ENCODE measurements around the gene NFYA.

The NFYA gene

DNA sequence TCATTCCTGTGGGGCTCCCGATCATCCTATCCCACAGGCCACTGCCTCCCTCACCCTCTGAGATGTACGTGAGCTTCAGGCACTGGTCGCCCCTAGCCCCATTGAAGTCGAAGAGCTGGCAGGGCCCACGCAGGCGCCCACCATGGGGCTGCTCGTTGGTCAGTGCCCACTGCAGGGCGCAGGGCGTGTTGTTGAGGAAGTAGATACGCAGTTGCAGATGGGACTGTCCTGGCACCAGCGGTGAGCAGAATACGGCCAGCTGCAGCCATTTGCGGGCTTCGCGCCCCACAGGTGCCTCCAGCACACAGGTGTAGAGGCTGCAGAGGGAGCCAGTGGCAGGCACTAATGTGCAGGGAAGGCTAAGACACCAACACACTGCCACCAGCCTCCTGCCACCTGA is 39.9 kb upstream of the NFYA start:
- TF ChIP-seq, protein P1, sequence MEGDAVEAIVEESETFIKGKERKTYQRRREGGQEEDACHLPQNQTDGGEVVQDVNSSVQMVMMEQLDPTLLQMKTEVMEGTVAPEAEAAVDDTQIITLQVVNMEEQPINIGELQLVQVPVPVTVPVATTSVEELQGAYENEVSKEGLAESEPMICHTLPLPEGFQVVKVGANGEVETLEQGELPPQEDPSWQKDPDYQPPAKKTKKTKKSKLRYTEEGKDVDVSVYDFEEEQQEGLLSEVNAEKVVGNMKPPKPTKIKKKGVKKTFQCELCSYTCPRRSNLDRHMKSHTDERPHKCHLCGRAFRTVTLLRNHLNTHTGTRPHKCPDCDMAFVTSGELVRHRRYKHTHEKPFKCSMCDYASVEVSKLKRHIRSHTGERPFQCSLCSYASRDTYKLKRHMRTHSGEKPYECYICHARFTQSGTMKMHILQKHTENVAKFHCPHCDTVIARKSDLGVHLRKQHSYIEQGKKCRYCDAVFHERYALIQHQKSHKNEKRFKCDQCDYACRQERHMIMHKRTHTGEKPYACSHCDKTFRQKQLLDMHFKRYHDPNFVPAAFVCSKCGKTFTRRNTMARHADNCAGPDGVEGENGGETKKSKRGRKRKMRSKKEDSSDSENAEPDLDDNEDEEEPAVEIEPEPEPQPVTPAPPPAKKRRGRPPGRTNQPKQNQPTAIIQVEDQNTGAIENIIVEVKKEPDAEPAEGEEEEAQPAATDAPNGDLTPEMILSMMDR (IDR thresholded peaks at IDR 0.05; ENCODE audit: low read depth, low read length), result no peak
- no peak for DNase-seq (ENCODE audit: extremely low read depth, low read depth)

DNA sequence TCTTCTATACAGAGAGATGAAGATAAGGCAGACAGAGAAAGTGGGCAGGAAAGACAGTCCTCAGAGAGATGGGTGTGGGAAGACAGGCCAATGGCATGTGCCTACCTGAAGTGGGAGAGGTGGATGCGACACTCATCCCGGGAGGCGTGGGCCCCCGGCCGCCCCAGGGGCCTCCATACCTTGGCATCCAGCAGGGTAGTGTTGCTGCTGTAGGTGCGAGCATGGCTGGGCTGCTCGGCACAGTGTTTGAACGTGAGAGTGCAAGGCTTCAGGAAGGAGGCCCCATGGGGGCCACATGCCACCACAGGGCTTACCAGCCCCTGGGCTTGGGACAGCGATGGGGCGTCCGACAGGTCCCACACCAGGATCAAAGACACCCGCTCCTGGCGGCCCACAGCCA is 39.0 kb upstream of the NFYA start:
- DNase-seq (ENCODE audit: extremely low read depth, low read depth), result no peak
- TF ChIP-seq, protein P1 (IDR thresholded peaks at IDR 0.05; ENCODE audit: low read depth, low read length), result no peak

DNA sequence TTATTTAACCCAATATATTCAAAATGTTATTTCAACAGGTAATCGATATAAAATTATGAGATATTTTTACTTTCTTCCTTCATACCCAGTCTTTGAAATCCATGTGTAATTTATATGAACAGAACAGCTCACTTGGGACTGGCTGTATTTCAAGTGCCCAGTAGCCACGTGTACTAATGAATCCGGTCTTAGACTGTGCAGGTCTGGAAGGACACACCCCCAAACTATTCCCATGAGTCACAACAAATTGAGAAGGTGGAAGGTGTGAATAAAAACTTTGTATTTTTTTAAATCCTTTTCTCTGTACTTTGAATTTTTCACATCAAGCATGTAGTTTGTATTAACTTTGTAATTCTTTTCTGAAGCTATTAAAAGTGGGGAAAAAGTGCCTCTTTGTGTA is 36.6 kb upstream of the NFYA start:
- TF ChIP-seq, protein P1 (IDR thresholded peaks at IDR 0.05; ENCODE audit: low read depth, low read length), result no peak
- no peak for DNase-seq (ENCODE audit: extremely low read depth, low read depth)

DNA sequence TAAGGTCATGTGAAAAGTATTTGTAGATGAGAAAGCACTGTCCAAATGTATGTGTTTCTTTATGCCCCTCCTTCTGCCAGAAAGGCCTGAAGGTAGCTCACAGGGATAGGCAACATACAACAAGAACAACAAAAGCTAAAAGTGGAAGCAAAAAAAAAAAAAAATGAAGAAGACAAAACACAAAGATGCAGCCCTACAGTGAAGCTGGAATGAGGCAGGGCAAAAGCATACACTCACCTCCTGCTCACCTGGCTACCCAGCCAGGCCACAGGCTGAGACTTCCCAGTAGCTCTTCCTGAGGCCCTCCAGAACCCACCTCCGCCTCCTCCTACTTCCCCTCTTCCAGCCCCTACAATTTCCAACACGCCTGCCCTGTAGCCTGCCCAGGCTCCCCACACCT is 36.2 kb upstream of the NFYA start:
- DNase-seq (ENCODE audit: extremely low read depth, low read depth), result no peak
- TF ChIP-seq, protein P1 (IDR thresholded peaks at IDR 0.05; ENCODE audit: low read depth, low read length), result no peak

DNA sequence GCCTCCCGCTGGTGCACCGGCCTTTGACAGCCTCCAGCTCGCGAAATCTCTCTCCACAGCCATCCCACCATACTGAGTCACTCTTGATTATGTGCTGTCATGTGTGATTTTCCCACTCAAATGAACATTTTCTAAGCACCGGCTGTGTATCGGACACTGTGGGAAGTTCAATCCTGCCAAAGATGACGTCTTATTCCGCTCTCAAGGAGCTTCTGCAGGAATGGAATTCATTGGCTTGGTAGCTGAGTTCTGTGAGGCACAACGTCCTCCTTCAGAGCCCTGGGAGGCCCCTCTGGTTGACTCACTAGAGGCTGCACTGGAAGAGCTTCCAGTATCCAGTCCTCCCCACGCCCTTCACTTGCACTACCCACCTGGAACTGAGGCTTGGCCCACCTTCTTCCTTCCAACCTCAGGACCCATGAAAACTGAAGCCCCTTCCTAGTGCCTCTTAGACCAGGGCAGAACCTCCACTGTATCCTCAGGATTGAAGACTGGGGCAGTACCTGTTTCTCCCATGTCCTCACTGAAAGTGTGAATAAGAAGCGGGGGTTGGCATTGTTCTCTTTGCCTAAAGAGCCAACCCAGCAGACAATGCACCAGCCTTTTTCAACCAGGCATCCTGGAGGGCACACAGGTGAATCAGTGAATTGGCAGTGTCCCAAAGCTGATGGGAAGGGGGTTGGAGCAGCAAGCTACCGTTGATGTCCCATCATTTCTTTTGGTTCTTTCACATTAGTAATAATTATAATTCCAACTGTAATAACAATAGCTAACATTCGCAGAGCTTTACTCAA is 35.5 kb upstream of the NFYA start:
- no peak for DNase-seq (ENCODE audit: extremely low read depth, low read depth)
- TF ChIP-seq, protein P1 (IDR thresholded peaks at IDR 0.05; ENCODE audit: low read depth, low read length), result no peak

DNA sequence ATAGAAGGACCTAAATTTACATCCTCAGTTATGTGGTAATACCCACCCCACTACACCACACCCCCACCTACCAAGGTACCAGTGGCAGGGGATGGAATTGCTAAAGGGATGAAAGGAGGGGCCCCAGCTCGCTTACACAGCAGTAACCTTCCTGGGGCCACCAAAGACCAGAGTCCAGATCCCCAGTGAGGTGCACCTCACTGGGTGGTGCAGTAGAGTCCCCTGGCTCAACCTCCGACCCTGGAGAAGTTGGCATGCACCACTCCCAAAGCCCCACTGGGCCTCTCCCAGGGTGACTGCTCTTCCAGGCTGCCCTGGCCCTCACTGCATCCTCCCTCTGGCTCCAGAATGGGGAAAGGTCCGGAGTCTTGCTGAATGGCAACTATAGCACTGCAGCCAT is 34.6 kb upstream of the NFYA start:
- no peak for DNase-seq (ENCODE audit: extremely low read depth, low read depth)
- TF ChIP-seq, protein P1 (IDR thresholded peaks at IDR 0.05; ENCODE audit: low read depth, low read length), result no peak

DNA sequence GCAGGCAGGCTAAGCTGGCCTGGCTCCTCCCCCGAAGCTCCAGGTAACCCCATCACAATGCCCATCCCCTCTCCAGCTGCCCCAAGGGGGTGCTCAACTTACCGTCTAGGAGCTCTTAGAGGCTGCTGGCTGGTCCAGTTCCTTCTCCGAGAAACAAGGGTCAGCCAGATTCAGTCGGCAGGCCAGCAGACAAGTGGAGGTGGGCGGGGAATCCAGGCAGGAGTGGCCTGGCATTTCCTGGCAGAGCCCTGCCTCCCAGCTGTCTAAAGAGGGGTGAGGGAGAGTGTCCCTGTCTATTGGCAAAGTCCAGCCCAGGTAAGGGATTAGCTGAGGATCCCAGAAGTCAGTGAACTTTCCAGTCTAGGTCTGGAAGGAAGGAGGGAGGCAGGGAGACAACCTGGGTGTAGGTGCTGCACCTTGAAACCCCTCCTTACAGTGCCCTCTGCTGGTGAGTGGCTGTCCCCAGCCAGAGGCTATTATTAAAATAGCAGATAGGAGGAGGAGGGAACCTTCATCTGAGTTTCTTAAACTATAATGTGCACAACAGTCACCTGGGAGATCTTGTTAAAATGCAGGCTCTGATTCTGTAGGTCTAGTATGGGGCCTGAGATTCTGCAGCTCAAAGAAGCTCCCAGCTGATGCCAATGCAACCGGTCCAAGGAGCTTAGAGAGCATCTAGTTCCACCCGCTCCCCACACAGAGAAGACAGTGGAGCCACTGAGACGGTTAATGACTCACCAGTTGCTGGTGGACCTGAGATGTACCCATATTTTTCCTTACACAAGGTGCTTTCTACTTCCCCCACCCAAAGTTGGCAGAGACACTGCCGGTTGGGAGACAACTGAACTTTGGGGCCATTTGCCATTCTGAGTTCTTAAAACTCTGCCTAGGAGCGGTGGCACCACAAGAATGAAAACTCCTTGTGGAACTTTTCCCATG is 33.4 kb upstream of the NFYA start, which contains the start of gene UNC5CL:
Gene UNC5CL (minus strand): TSS at position 162 of the 939 bp plus-strand sequence. CDS start 4,147 bp downstream, outside the sequence.
- DNase-seq (ENCODE audit: extremely low read depth, low read depth), result no peak
- TF ChIP-seq, protein P1 (IDR thresholded peaks at IDR 0.05; ENCODE audit: low read depth, low read length), result peak; percentile 69
